ENCODE data around the gene FAM184B.

FAM184B gene

GRCh38 chr4:17797808-17798207, 16.4 kb upstream of the FAM184B start:
- Histone ChIP-seq H3K4me3 (ENCODE audit: insufficient read depth in 1 of 2, low read depth in 1 of 2, low read length in 2 of 2) (no peak overlapping the region), H3K14ac (ENCODE audit: low read length in 2 of 2) (no peak overlapping the region), H3K79me1 (replicated peaks; ENCODE audit: low read length, poor library complexity, severe bottlenecking) (peaks cover 17% of the 10 kb centered on the region), H4K8ac (ENCODE audit: low read length) (no peak overlapping the region), H2BK12ac (ENCODE audit: low read length in 2 of 2) (no peak overlapping the region), H4K91ac (ENCODE audit: low read length) (no peak overlapping the region), H2BK15ac (ENCODE audit: low read depth, poor library complexity, severe bottlenecking) (no peak overlapping the region), H2AFZ (ENCODE audit: low read depth, low read length) (no peak overlapping the region), H3K23ac (ENCODE audit: low read length in 2 of 2) (no peak overlapping the region), H3K36me3 (ENCODE audit: control insufficient read depth in 1 of 2, insufficient read depth in 2 of 2, low read depth in 1 of 2, low read length in 2 of 2) (peaks cover 3 to 59% of the 10 kb centered on the region in 2 experiments), H3K9me3 (ENCODE audit: control insufficient read depth, low read length) (no peaks in the 10 kb centered on the region), H3K4ac (ENCODE audit: low read depth in 1 of 2, low read length in 2 of 2) (no peak overlapping the region), H2BK5ac (ENCODE audit: low read depth, low read length, poor library complexity, severe bottlenecking) (no peak overlapping the region), H2BK120ac (ENCODE audit: low read depth, low read length) (no peak overlapping the region), H3K4me1 (ENCODE audit: control insufficient read depth, insufficient read depth, low read depth, low read length) (no peaks in the 10 kb centered on the region), H3K18ac (ENCODE audit: low read depth in 1 of 2, low read length in 2 of 2) (no peak overlapping the region), H3K27me3 (ENCODE audit: control insufficient read depth in 1 of 2, insufficient read depth in 1 of 2, low read length in 2 of 2) (no peaks in the 10 kb centered on the region), H3K9ac (ENCODE audit: low read length) (no peak overlapping the region), H2AK5ac (ENCODE audit: low read length, severe bottlenecking) (no peak overlapping the region), H3K4me2 (ENCODE audit: low read length, poor library complexity, severe bottlenecking) (no peak overlapping the region), H3K27ac (ENCODE audit: low read length, poor library complexity, severe bottlenecking) (no peak overlapping the region)
- whole genome bisulfite sequencing, result 100% methylated on average over 1 of the region's 1 CpG
- no peak for DNase-seq

DNA sequence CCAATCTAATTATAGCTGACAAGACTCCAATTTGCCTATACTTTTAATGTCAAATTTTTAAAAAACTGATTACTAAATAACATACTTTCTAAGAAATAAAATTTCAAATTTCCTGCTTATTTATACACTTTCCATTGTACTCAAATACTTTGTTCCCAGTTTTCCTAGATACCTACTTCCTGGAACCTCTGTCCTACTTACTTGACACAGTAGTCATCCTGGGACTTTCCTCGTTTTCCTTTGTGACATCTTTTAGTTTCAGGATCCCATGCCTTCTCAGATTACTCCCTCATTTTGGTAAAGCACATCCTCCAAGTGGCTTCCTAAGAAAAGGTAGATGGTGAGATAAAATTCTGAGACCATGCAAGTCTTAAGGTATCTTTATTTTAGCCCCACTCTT, 13.3 kb upstream of the FAM184B start:
- no peak overlapping the region for H2AFZ ChIP-seq (ENCODE audit: low read depth, low read length)
- no peak overlapping the region for H2BK15ac ChIP-seq (ENCODE audit: low read depth, poor library complexity, severe bottlenecking)
- H3K9ac ChIP-seq (ENCODE audit: low read length), result no peak overlapping the region
- no peak overlapping the region for H3K4me2 ChIP-seq (ENCODE audit: low read length, poor library complexity, severe bottlenecking)
- no peak overlapping the region for H2BK12ac ChIP-seq (ENCODE audit: low read length in 2 of 2)
- 67% methylated on average over 1 of the region's 1 CpG for WGBS
- H3K36me3 ChIP-seq (ENCODE audit: control insufficient read depth in 1 of 2, insufficient read depth in 2 of 2, low read depth in 1 of 2, low read length in 2 of 2), result peaks cover 3 to 38% of the 10 kb centered on the region in 2 experiments
- DNase-seq, result no peak
- no peak overlapping the region for H2AK5ac ChIP-seq (ENCODE audit: low read length, severe bottlenecking)
- H3K23ac ChIP-seq (ENCODE audit: low read length in 2 of 2), result no peak overlapping the region
- no peak overlapping the region for H3K4me3 ChIP-seq (ENCODE audit: insufficient read depth in 1 of 2, low read depth in 1 of 2, low read length in 2 of 2)
- H3K27me3 ChIP-seq (ENCODE audit: control insufficient read depth in 1 of 2, insufficient read depth in 1 of 2, low read length in 2 of 2), result no peaks in the 10 kb centered on the region
- no peak overlapping the region for H3K14ac ChIP-seq (ENCODE audit: low read length in 2 of 2)
- no peak overlapping the region for H3K27ac ChIP-seq (ENCODE audit: low read length, poor library complexity, severe bottlenecking)
- no peak overlapping the region for H4K91ac ChIP-seq (ENCODE audit: low read length)
- H2BK120ac ChIP-seq (ENCODE audit: low read depth, low read length), result no peak overlapping the region
- H2BK5ac ChIP-seq (ENCODE audit: low read depth, low read length, poor library complexity, severe bottlenecking), result no peak overlapping the region
- H3K79me1 ChIP-seq (replicated peaks; ENCODE audit: low read length, poor library complexity, severe bottlenecking), result peaks cover 17% of the 10 kb centered on the region
- H3K4ac ChIP-seq (ENCODE audit: low read depth in 1 of 2, low read length in 2 of 2), result no peak overlapping the region
- H3K4me1 ChIP-seq (ENCODE audit: control insufficient read depth, insufficient read depth, low read depth, low read length), result no peaks in the 10 kb centered on the region
- no peak overlapping the region for H4K8ac ChIP-seq (ENCODE audit: low read length)
- H3K9me3 ChIP-seq (ENCODE audit: control insufficient read depth, low read length), result no peaks in the 10 kb centered on the region
- no peak overlapping the region for H3K18ac ChIP-seq (ENCODE audit: low read depth in 1 of 2, low read length in 2 of 2)

GRCh38 chr4:17788956-17789355, 7.5 kb upstream of the FAM184B start:
- Histone ChIP-seq H3K36me3 (ENCODE audit: control insufficient read depth in 1 of 2, insufficient read depth in 2 of 2, low read depth in 1 of 2, low read length in 2 of 2) (peaks cover 0 to 6% of the 10 kb centered on the region in 2 experiments), H3K4me2 (ENCODE audit: low read length, poor library complexity, severe bottlenecking) (no peak overlapping the region), H4K91ac (ENCODE audit: low read length) (no peak overlapping the region), H2BK12ac (ENCODE audit: low read length in 2 of 2) (no peak overlapping the region), H3K23ac (ENCODE audit: low read length in 2 of 2) (no peak overlapping the region), H2AK5ac (ENCODE audit: low read length, severe bottlenecking) (no peak overlapping the region), H4K8ac (ENCODE audit: low read length) (no peak overlapping the region), H3K9me3 (ENCODE audit: control insufficient read depth, low read length) (no peaks in the 10 kb centered on the region), H3K18ac (ENCODE audit: low read depth in 1 of 2, low read length in 2 of 2) (no peak overlapping the region), H3K4me3 (ENCODE audit: insufficient read depth in 1 of 2, low read depth in 1 of 2, low read length in 2 of 2) (no peak overlapping the region), H2BK120ac (ENCODE audit: low read depth, low read length) (no peak overlapping the region), H3K27ac (ENCODE audit: low read length, poor library complexity, severe bottlenecking) (no peak overlapping the region), H3K4ac (ENCODE audit: low read depth in 1 of 2, low read length in 2 of 2) (no peak overlapping the region), H3K4me1 (ENCODE audit: control insufficient read depth, insufficient read depth, low read depth, low read length) (no peaks in the 10 kb centered on the region), H3K27me3 (ENCODE audit: control insufficient read depth in 1 of 2, insufficient read depth in 1 of 2, low read length in 2 of 2) (no peaks in the 10 kb centered on the region), H3K79me1 (replicated peaks; ENCODE audit: low read length, poor library complexity, severe bottlenecking) (peaks cover 5% of the 10 kb centered on the region), H2BK15ac (ENCODE audit: low read depth, poor library complexity, severe bottlenecking) (no peak overlapping the region), H2AFZ (ENCODE audit: low read depth, low read length) (no peak overlapping the region), H3K14ac (ENCODE audit: low read length in 2 of 2) (no peak overlapping the region), H2BK5ac (ENCODE audit: low read depth, low read length, poor library complexity, severe bottlenecking) (no peak overlapping the region), H3K9ac (ENCODE audit: low read length) (no peak overlapping the region)
- DNase-seq, result no peak

GRCh38 chr4:17787315-17787714, 5.9 kb upstream of the FAM184B start:
- no peak overlapping the region for H3K27ac ChIP-seq (ENCODE audit: low read length, poor library complexity, severe bottlenecking)
- peaks cover 5% of the 10 kb centered on the region for H3K79me1 ChIP-seq (replicated peaks; ENCODE audit: low read length, poor library complexity, severe bottlenecking)
- H4K91ac ChIP-seq (ENCODE audit: low read length), result no peak overlapping the region
- H3K4me1 ChIP-seq (ENCODE audit: control insufficient read depth, insufficient read depth, low read depth, low read length), result no peaks in the 10 kb centered on the region
- no peak overlapping the region for H3K4ac ChIP-seq (ENCODE audit: low read depth in 1 of 2, low read length in 2 of 2)
- H4K8ac ChIP-seq (ENCODE audit: low read length), result no peak overlapping the region
- no peaks in the 10 kb centered on the region for H3K36me3 ChIP-seq (ENCODE audit: control insufficient read depth in 1 of 2, insufficient read depth in 2 of 2, low read depth in 1 of 2, low read length in 2 of 2)
- 91% methylated on average over 2 of the region's 5 CpGs for WGBS
- no peak overlapping the region for H2BK15ac ChIP-seq (ENCODE audit: low read depth, poor library complexity, severe bottlenecking)
- H3K18ac ChIP-seq (ENCODE audit: low read depth in 1 of 2, low read length in 2 of 2), result no peak overlapping the region
- H2BK12ac ChIP-seq (ENCODE audit: low read length in 2 of 2), result no peak overlapping the region
- H3K4me2 ChIP-seq (ENCODE audit: low read length, poor library complexity, severe bottlenecking), result no peak overlapping the region
- H3K9ac ChIP-seq (ENCODE audit: low read length), result no peak overlapping the region
- no peak overlapping the region for H2BK120ac ChIP-seq (ENCODE audit: low read depth, low read length)
- H3K4me3 ChIP-seq (ENCODE audit: insufficient read depth in 1 of 2, low read depth in 1 of 2, low read length in 2 of 2), result no peak overlapping the region
- H2BK5ac ChIP-seq (ENCODE audit: low read depth, low read length, poor library complexity, severe bottlenecking), result no peak overlapping the region
- no peak for DNase-seq
- H2AFZ ChIP-seq (ENCODE audit: low read depth, low read length), result no peak overlapping the region
- no peak overlapping the region for H3K14ac ChIP-seq (ENCODE audit: low read length in 2 of 2)
- H3K23ac ChIP-seq (ENCODE audit: low read length in 2 of 2), result no peak overlapping the region
- H2AK5ac ChIP-seq (ENCODE audit: low read length, severe bottlenecking), result no peak overlapping the region
- H3K27me3 ChIP-seq (ENCODE audit: control insufficient read depth in 1 of 2, insufficient read depth in 1 of 2, low read length in 2 of 2), result peaks cover 2 to 3% of the 10 kb centered on the region in 2 experiments
- no peaks in the 10 kb centered on the region for H3K9me3 ChIP-seq (ENCODE audit: control insufficient read depth, low read length)
